Heart left ventricle (tissue), 16 donors: Measurements from ENCODE around the gene OTP. TPM values are rescaled to one million over a fixed set of nuclear protein-coding genes. Genes with fewer than 3 reads are reported as not detected.
A peak's percentile ranks its signal among the peaks of the same experiment; 100 is the strongest.

ENCODE experiments used
- ATAC-seq, 4 donors: fragments of 200-7000 bp; cut with Tn5 transposase; one replicate each; pipeline ENCODE4 v1.9.1; 2020 to 2022; ENCODE audit warnings: moderate library complexity in 4 of 4, mild to moderate bottlenecking in 3 of 4, moderate number of reproducible peaks in 1 of 4
- DNase-seq, 5 donors: peaks; one replicate each; pipeline ENCODE4 v3.0.0-alpha.2; 2020
- H3K27ac ChIP-seq, 12 donors: fragments of 200-600 bp; sonication (generic) in 4 of 12; one replicate each; pipeline versions ENCODE4 v1.5.0 to v1.8.0; 2016 to 2022; ENCODE audit warnings: mild to moderate bottlenecking in 2 of 12
- H3K27me3 ChIP-seq, 9 donors: fragments of 200-600 bp; sonication (generic) in 2 of 9; one replicate each; pipeline versions ENCODE4 v1.5.1 to v1.8.0; 2016 to 2022; ENCODE audit warnings: mild to moderate bottlenecking in 3 of 9
- H3K36me3 ChIP-seq, 9 donors: fragments of 200-600 bp; sonication (generic) in 2 of 9; one replicate each; pipeline versions ENCODE4 v1.5.0 to v1.8.0; 2018 to 2022; ENCODE audit warnings: mild to moderate bottlenecking in 2 of 9
- H3K4me1 ChIP-seq, 12 donors: fragments of 200-600 bp; sonication (generic) in 4 of 12; one replicate each; pipeline versions ENCODE4 v1.5.0 to v1.8.0; 2016 to 2022; ENCODE audit warnings: mild to moderate bottlenecking in 3 of 12
- H3K4me3 ChIP-seq, 12 donors: fragments of 200-600 bp; sonication (generic) in 4 of 12; one replicate each; pipeline versions ENCODE4 v1.5.0 to v1.8.0; 2017 to 2022; ENCODE audit warnings: mild to moderate bottlenecking in 9 of 12, moderate library complexity in 4 of 12
- H3K9me3 ChIP-seq, 12 donors: fragments of 200-600 bp; sonication (generic) in 4 of 12; one replicate each; pipeline versions ENCODE4 v1.5.0 to v1.8.0; 2016 to 2022; ENCODE audit warnings: mild to moderate bottlenecking in 1 of 12
- POLR2A ChIP-seq, 2 donors: fragments of 450-650 bp; IDR thresholded peaks; one replicate each; pipeline ENCODE4 v1.6.1; 2017; ENCODE audit warnings: antibody characterized with exemption in 2 of 2, mild to moderate bottlenecking in 2 of 2, moderate library complexity in 2 of 2
- WGBS, 4 donors: extraction: QIAGEN DNeasy Blood & Tissue Kit in 2 of 4; methylation state at CpG; one replicate each; pipeline versions ENCODE4 v1.1.5 to v1.1.7; 2013 to 2018; 5-methylcytosine and 5-hydroxymethylcytosine counted together
- intact Hi-C, 10 donors: fragments of 100-400 bp; cut with DNase I; formaldehyde crosslinking; loops; one replicate each; pipeline versions ENCODE4 v1.11.1 to v1.14.2; 2022
- polyA plus RNA-seq, 2 donors: library from polyadenylated mRNA; stranded (reverse); fragments of 200-250 nt; gene quantifications; one replicate each; pipeline ENCODE4 v1.2.3, GENCODE V29; 2013
- total RNA-seq, 9 donors: library from RNA; depleted of rRNA in 2 of 9; stranded (reverse); fragments of >200 nt in 2 of 9; fragmentation: NEBNext Ultra II Directional in 3 of 9; extraction: Animal tissue kit (Norgen Biotek cat#: 25700) in 3 of 9; gene quantifications; one replicate each; pipeline versions ENCODE4 v1.1.0 to v1.2.4, GENCODE V29; 2016 to 2023
- TF ChIP-seq, protein P1 (sequence below), 12 donors: fragments of 200-600 bp; sonication (generic) in 4 of 12; IDR thresholded peaks; one replicate each; pipeline versions ENCODE4 v1.5.0 to v1.8.0; 2018 to 2022; ENCODE audit warnings: antibody characterized with exemption in 12 of 12, mild to moderate bottlenecking in 5 of 12
- donor health status: ischemic (EF 13 %, LVEDD 7.1; RV severe dilation, severe dysfunction).
- donor health status: healthy with polysubstance abuse.
- donor health status: DM: no; HTN: yes; CAD: no.
- donor health status: DM: no; HTN: no; CAD: no.
- donor health status: ischemic (EF 25% LVEDD 6.9; RV normal size, moderate dysfunction).
- donor health status: ischemic (EF 25% LVEDD 5.7; RV mildly dilated, moderate dysfunction).
- donor health status: healthy.
- donor health status: DM: yes; HTN: yes; CAD: no.
- donor health status: ischemic (EF 35%, LVEDD 5.7; RV mildly dilated, moderate dysfunction).
- donor health status: nonischemic (EF 11% LVEDD 7.7; RV severe dilation, severe dysfunction).
- donor health status: DM: yes; HTN: yes; CAD: no.
- donor health status: PGD.
- donor health status: ischemic (EF 29% LVEDD 5.4; RV normal size, mild dysfunction).
- donor health status: nonischemic (EF 23%, LVEDD 6.1; RV moderate dilation, normal function).

OTP gene
- total and polyA plus RNA-seq, 11 donors, result 0.06 TPM; not detected in 10

DNA sequence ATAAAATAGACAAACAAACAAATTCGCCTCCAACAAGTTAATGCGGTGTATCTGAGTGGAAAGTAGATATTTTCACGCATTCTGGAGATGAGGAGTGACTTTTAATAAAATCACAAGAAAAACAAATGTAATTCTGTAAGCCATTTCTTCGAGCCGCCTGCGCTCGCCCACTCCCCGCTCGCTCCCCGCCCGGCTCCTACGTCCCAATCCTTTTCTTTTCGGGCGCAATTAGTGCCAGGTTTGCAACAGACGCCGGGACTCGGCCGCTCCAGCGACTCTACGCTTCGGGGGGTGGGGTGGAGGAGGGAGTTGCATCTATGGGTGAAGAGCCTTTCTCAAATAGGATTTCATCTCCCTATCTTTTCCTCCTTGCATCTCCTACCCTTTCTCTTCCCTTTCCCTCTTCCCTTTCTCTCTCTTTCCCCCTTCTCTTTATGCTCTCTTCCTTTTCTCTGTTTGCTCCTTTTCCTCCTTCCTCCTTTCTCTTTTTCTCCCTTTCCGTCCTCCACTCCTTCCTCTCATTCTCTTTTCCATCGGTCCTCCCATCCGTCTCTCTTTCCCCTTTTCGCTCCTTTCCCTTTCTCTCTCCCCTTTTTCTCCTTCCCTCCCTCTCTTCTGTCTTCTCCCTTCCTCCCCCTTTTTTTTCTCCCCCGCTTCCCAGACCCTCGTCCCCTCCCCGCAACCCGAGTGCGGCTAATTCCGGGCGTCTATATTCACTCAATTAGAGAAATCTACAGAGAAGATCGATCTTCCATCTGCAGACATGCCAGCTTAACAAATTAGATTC is 6.1 kb upstream of the OTP start:
- Histone ChIP-seq H3K27me3 (peaks cover 53 to 95% (median 78%) of the 10 kb centered on the region in 9 donors), H3K36me3 (no peaks in the 10 kb centered on the region), H3K27ac (no peak overlapping the region), H3K9me3 (no peaks in the 10 kb centered on the region), H3K4me3 (no peak overlapping the region), H3K4me1 (peaks cover 0 to 40% (median 9%) of the 10 kb centered on the region in 12 donors)
- TF ChIP-seq POLR2A (IDR thresholded peaks at IDR 0.05), result no peak
- TF ChIP-seq, protein P1, sequence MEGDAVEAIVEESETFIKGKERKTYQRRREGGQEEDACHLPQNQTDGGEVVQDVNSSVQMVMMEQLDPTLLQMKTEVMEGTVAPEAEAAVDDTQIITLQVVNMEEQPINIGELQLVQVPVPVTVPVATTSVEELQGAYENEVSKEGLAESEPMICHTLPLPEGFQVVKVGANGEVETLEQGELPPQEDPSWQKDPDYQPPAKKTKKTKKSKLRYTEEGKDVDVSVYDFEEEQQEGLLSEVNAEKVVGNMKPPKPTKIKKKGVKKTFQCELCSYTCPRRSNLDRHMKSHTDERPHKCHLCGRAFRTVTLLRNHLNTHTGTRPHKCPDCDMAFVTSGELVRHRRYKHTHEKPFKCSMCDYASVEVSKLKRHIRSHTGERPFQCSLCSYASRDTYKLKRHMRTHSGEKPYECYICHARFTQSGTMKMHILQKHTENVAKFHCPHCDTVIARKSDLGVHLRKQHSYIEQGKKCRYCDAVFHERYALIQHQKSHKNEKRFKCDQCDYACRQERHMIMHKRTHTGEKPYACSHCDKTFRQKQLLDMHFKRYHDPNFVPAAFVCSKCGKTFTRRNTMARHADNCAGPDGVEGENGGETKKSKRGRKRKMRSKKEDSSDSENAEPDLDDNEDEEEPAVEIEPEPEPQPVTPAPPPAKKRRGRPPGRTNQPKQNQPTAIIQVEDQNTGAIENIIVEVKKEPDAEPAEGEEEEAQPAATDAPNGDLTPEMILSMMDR (IDR thresholded peaks at IDR 0.05), result no peak
- 6 to 9% (median 8%) methylated on average over 33 of the region's 33 CpGs for WGBS, 4 donors
- no peak for ATAC-seq
- intact Hi-C loops, result loop anchor here (2.0 to 10.0 kb wide), 8 partner anchors 130 to 370 kb away; partner anchors contain the start of gene TBCA (in 3 of the 10)
- DNase-seq, result no peak

DNA sequence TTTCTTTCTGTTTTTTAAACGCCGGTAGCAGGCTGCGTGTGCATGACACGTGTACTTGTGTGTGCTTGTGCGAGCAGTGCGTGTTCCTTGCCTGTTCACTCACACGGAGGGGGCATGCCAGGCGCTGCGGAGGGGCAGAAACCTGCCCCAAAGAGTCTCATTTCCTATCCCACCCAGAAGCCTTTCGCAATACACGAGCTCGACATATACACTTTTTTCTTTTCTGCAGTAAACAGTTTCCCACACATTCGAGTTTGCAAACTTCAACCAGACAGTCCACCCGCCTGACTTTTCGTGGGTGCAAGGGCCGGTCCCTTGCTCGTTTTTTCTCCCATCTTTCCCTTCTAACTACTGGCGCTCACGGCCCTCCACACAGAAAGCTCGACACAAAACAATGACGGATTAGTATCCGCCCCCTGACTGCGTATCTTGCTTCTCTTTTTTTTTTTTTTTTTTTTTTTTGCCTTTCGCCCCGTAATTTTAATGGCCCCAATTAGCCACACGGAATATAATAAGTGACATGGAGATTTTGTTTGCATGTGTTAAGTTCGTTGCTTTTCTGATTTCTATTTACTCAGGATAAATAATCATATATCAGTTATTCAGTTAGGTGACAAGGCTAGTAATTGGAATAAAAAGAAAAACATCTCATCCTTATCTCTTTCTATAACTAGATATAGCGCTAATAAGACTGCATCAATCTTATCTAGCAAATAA is 5.3 kb upstream of the OTP start:
- H3K4me3 ChIP-seq, result peak overlapping the region in 1 of 12 donors; percentile 13
- WGBS, 4 donors, result 4 to 8% (median 8%) methylated on average over 25 to 28 of the region's 28 CpGs
- TF ChIP-seq POLR2A (IDR thresholded peaks at IDR 0.05), result no peak
- TF ChIP-seq, protein P1 (IDR thresholded peaks at IDR 0.05), result no peak
- H3K4me1 ChIP-seq, result peaks cover 0 to 47% (median 11%) of the 10 kb centered on the region in 12 donors
- H3K27me3 ChIP-seq, result peaks cover 60 to 95% (median 83%) of the 10 kb centered on the region in 9 donors
- no peaks in the 10 kb centered on the region for H3K36me3 ChIP-seq
- ATAC-seq (no peak), DNase-seq (no peak)
- intact Hi-C loops, result loop anchor here in 6 of 10 donors (2.0 to 10.0 kb wide), 5 partner anchors 131 to 371 kb away; partner anchors contain the start of gene TBCA (in 1 of the 6)
- H3K9me3 ChIP-seq, result no peaks in the 10 kb centered on the region
- H3K27ac ChIP-seq, result no peak overlapping the region

DNA sequence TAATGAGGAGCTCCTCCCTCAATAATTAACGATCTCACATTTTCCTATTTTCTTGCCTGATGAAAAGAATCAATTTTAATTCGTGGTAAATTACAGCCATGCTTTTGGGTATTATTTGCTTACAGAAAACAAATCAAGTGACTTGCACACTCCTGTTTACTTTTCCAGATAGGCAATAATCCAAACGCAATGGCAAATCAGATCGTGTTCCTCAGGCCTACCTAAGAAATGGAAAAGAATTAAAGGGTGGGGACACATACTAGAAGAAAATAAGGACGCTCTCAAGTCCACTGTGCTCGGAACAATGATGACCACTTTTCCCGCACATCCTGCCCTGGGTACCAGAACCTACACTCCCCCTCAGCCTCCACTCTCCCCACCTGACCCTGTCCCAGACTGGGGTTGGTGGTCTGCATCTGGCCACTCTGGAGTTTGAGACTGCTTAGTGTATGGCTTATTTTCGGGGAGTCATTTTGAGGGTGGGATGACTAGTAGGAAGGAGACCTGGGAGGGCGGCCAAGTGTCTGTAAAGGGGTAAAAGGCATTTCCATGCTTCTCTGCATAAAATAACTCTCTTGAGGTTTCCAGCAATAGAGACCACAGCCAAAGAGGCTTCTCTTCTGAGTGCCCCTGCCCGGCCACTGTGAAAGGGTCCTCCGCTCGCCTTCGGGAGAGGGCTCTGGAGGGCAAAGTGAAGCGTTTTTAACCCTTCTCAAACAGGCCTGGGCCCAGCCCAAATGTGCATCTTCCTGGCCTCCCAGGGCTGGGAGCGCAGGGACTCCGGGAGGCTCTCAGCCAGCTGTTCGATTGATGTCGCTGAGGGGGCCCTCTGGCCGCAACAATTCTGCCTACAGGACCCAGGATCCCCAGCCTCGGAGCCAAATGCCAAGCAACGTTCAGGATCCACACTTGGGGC is 4.5 kb upstream of the OTP start:
- Histone ChIP-seq H3K27ac (no peak overlapping the region), H3K4me3 (peak overlapping the region in 1 of 12 donors; percentile 13), H3K4me1 (peaks cover 0 to 53% (median 12%) of the 10 kb centered on the region in 12 donors), H3K27me3 (peaks cover 68 to 96% (median 83%) of the 10 kb centered on the region in 9 donors), H3K36me3 (no peaks in the 10 kb centered on the region), H3K9me3 (no peaks in the 10 kb centered on the region)
- no peak for ATAC-seq
- TF ChIP-seq, protein P1 (IDR thresholded peaks at IDR 0.05), result no peak
- TF ChIP-seq POLR2A (IDR thresholded peaks at IDR 0.05), result no peak
- whole genome bisulfite sequencing, 4 donors, result 7 to 14% (median 9%) methylated on average over 21 of the region's 21 CpGs
- intact Hi-C loops, result loop anchor here in 6 of 10 donors (10.0 kb wide), 4 partner anchors 132 to 372 kb away; partner anchors contain the start of gene TBCA (in 1 of the 6)
- DNase-seq, result no peak
